ENCODE data around the gene STX8.

Gene STX8

DNA sequence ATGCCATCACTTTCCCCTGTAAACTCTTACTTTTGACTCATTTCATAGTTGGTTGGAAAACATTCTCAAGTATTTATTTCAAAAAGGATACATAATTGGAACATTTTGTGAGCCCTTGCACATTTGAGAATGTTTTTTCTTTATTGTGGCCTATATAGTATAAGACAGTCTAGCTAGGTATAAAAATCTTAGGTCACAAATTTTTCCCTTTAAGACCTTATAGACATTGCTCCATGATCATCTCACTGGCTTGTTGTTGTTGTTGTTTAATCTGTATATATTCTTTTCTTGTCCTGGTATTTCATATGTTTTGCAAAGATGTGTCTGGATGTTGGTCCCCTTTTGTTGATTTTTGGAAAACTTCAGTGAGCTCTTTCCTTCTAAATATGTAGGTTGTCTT, 360.2 kb downstream of the STX8 start:
- no peak for DNase-seq (ENCODE audit: low read depth)
- TF ChIP-seq, protein P1, sequence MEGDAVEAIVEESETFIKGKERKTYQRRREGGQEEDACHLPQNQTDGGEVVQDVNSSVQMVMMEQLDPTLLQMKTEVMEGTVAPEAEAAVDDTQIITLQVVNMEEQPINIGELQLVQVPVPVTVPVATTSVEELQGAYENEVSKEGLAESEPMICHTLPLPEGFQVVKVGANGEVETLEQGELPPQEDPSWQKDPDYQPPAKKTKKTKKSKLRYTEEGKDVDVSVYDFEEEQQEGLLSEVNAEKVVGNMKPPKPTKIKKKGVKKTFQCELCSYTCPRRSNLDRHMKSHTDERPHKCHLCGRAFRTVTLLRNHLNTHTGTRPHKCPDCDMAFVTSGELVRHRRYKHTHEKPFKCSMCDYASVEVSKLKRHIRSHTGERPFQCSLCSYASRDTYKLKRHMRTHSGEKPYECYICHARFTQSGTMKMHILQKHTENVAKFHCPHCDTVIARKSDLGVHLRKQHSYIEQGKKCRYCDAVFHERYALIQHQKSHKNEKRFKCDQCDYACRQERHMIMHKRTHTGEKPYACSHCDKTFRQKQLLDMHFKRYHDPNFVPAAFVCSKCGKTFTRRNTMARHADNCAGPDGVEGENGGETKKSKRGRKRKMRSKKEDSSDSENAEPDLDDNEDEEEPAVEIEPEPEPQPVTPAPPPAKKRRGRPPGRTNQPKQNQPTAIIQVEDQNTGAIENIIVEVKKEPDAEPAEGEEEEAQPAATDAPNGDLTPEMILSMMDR (conservative IDR thresholded peaks at IDR 0.05; ENCODE audit: low read depth, low read length): no peak
- no peak overlapping the region for H3K4me3 ChIP-seq (ENCODE audit: low read depth, low read length)

DNA sequence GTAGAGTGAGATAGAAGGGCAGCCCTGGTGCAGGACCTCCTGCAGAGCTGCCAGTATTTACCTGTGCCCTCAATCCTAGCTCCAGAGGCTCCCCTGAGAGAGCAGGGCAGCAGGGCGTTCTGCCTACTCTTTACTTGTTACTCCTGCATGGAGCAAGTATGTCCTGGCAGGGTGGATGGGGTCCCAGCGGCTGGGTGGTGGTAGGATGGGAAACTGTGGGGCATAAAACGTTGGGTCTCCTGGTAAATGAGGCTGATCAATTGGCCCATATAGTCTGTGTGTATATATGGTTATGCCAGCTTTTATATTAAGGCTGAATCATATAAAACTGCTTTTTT, 362.3 kb downstream of the STX8 start:
- TF ChIP-seq, protein P1 (conservative IDR thresholded peaks at IDR 0.05; ENCODE audit: low read depth, low read length): no peak
- H3K4me3 ChIP-seq (ENCODE audit: low read depth, low read length): no peak overlapping the region
- no peak for DNase-seq (ENCODE audit: low read depth)

DNA sequence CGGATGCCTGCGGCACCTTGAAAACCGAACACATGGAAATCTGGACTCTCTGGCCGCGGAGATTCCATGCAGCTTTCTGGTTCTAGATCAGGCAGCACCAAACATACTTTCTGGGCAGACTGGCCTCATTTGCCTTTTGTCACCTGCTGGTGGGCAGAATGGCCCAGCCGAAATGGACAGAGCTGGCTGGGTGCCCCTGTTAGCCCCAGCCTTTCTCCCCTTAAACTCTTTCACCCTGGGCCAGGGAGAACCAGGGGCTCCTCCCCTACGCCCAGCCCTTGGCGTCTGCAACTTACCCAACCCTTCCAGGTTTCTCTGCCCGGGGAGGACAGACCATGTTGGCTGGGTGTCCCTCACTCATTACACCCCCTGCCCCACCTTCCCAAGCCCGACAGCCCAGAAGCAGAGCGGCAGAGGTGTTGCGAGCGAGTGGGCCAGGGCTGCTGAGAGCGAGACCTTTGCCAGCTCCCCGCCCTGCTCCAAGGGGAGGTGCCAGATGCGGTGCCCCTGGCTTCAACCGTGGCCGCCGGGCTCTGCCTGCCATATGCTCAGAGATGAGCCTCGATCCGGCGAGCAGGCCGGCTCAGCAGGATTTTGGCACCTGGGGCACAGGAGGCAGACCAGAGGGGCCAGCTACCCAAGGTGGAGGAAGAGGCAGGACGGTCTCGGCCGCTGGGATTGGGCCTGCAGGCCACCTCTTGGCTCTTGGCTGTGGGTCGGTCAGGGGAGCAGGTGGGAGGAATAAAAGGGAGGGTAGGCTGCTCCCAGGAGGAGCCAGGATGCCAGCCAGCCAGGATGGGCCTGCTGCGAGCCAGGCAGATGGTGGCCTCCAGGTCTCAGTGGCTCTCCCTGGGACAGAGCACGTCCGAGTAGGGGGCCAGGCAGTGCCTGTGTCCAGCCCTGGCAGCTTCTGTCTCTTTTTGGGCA, 363.0 kb downstream of the STX8 start:
- DNase-seq (ENCODE audit: low read depth): no peak
- TF ChIP-seq, protein P1 (conservative IDR thresholded peaks at IDR 0.05; ENCODE audit: low read depth, low read length): no peak
- no peak overlapping the region for H3K4me3 ChIP-seq (ENCODE audit: low read depth, low read length)

DNA sequence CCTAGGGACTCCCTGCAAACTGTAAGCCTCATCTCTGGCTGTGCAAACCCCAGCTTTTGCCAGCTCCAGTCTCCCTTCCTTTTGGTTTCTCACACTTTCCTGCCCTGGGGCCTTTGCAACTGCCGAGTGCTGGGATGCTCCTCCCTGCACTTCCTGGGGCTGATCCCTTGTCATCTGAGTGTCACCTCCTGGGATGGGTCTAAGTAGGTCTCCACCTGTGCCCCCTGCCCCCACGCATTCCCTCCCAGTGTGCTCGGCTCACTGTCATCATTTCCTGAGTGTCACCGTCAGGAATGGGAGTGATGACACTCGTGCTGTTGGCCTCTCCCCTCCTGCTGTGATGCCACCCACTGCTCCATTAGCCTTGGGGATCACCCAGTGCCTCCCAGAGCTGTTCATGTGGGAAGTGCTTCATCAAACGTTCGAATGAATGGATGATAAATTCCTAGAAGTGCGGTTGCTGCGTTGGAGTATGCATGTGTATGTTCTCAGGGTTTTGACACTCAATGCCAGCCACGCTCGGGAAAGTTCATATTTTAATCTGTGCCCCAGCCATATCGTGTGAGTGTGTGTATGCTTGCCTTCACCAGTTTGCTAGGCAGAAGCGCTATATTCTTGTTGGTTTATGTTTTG, 364.4 kb downstream of the STX8 start:
- no peak for DNase-seq (ENCODE audit: low read depth)
- TF ChIP-seq, protein P1 (conservative IDR thresholded peaks at IDR 0.05; ENCODE audit: low read depth, low read length): no peak
- no peak overlapping the region for H3K4me3 ChIP-seq (ENCODE audit: low read depth, low read length)

DNA sequence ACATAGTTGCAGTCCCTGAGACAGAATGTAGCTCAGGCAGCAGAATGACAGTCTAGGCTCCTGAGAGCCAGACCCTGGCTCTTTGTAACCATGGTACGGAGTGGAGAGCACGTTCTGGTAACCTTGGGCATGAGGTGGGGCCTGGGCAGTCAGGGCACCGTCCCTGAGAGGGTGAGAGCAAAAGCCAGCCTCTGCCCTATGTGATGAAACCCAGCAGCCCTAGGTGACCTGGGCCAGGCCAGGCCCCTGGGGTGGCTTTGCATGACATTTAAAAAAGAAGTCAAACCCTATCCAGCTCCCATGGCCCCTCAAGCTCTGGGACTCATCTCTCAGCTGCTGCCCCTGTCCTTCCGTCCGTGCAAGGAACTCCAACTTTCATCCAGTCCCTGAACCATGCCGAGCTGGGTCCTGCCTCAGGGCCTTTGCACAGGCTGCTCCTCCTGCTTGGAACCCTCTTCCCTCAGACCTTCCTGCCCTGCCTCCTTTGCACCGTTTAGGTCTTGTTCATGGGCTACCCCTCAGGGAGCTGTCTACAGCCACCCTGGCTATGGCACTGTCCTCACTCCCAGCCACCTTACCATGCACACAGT, 365.7 kb downstream of the STX8 start:
- no peak overlapping the region for H3K4me3 ChIP-seq (ENCODE audit: low read depth, low read length)
- no peak for DNase-seq (ENCODE audit: low read depth)
- TF ChIP-seq, protein P1 (conservative IDR thresholded peaks at IDR 0.05; ENCODE audit: low read depth, low read length): no peak

DNA sequence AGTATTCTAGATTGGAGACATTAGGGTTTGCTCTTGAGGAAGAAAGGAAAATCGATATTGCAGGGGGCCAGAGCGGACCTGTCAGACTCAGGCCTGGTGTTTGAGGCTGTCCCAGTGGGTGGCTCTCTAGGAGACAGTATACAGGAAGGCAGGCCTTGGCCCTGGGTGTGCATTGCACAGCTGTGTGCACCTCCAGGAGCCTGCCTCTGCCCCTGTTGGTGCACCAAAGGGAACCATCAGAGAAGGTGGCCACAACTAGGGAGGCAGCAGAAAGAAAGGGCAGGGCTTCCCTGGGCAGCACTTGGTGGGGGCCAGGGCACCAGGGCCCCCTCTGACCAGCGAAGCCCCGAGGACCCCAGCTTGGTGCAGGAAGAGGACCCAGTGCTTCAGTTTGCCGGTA, 366.3 kb downstream of the STX8 start:
- TF ChIP-seq, protein P1 (conservative IDR thresholded peaks at IDR 0.05; ENCODE audit: low read depth, low read length): no peak
- no peak overlapping the region for H3K4me3 ChIP-seq (ENCODE audit: low read depth, low read length)

More for the DNA sequence above, 366.3 kb downstream of the STX8 start:
- DNase-seq (ENCODE audit: low read depth): no peak

Measured in choroid plexus epithelial cell (primary cell).